ENCODE measurements around the gene ARPC5. TPM values are rescaled to one million over a fixed set of nuclear protein-coding genes. Genes with fewer than 3 reads are reported as not detected.
"Not testable (repeated sequence)": the region's sequence is repeated elsewhere in the genome, so short reads cannot be mapped to it uniquely, and the experiment has no call there.

Gene ARPC5
- total RNA-seq, 2 donors from 2014 or later = 62.0 to 71.4 TPM

DNA sequence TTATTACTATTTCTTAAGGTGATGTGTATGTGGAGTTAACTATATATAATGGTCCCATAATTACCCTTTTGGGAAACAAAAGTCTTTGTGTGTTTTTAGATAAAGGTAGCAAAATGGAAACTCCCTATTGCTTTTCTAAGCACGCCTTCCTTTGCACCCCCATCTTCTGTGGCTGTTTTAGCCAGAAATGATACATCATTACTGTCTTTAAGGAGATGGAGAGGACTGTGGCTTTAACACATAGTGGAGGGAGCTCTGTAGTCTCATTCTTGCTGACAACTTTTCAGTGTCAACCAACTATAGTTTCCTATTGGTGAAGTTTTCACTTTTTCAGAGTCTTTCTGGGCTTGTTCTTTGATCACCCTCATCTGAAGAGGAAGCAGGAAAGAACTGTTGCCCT is 16.5 kb upstream of the ARPC5 start:
- ATAC-seq (no peak), DNase-seq (no peak)
- intact Hi-C loops (cut with DNase I) = loop anchor here in 1 of 2 donors (5.0 kb wide), 1 partner anchor 265 kb away; no protein-coding TSS in a partner anchor

DNA sequence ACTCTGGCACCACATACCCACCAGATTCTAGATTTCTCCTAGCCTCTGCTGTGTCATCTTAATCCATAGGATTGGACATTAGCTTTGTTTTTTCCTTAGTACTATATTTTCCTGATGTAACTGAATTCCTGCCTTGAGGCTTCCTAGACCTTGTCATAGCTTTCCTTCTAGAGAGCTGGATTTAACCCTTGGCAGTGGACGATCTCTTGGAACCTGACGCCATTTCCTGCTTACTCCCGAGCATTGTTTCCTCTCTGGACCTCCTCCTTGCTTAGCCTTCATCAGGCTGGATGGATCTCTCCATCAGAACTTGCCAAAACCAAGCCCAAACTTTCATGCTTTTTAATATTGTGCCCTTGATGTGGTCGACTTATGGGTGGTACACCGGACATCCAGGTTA is 16.0 kb upstream of the ARPC5 start:
- intact Hi-C loops (cut with DNase I) = loop anchor here in 1 of 2 donors (5.0 kb wide), 1 partner anchor 266 kb away; no protein-coding TSS in a partner anchor
- ATAC-seq = no peak
- no peak for DNase-seq

DNA sequence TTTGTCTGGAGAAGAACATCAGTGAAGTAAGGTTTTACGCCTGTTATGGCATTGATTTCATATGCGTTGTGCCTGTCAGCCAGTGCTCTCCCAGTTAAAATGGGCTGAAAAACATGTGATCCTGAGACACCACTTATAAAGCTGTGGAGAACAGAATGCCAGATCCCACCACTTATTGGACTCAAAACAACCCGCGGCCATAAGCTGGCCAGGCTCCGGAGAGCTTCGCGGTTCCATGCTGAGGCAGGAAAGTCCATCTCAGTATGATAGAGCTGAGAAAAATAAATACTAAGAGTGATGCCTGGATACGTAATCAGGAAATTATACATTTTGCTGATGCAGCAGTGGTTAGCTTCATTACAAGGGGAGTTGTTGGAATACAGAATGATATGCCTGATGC is 12.5 kb upstream of the ARPC5 start:
- no peak for DNase-seq
- intact Hi-C loops (cut with DNase I) = loop anchor here in 1 of 2 donors (10.0 kb wide), 1 partner anchor 47 kb away; no protein-coding TSS in a partner anchor
- no peak for ATAC-seq

DNA sequence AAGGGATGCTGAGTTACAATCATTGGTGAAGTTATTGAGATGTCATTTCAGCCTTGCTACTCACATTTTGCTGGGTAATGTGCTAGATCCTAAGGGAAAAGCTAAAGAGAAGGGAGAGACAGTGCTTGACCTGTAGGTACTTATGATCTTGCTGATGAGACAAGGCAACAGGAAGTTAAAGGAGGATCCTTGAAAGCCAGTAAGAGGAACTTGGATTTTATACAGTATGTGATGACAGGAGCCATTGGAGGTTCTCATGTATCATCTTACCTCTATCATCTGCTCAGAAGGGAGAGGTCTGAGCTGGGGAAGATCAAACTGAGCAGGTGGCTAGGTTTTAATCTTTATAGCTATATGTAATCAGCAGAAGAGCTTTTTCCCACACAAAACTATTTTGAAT is 11.2 kb upstream of the ARPC5 start:
- no peak for DNase-seq
- no peak for ATAC-seq

DNA sequence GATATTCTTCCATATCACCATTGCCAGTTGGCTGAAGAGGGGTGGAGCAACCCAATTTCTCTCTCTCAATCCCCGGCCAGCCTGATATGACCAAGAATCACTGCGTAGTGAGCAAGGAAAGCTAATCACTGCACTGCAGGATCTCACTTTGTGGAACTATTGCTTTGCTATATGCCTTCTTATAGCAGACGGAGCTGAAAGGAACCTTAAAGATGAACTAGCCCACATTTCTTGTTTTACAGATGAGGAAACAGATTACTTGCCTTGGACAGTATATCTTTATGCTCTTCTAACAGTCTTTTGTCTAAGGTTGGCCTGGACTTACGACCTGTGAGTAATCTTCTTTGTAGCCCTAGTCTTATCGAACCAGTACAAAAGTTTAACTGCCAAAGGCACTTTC is 9.9 kb upstream of the ARPC5 start:
- no peak for ATAC-seq
- intact Hi-C loops (cut with DNase I) = loop anchor here in 1 of 2 donors (10.0 kb wide), 1 partner anchor 49 kb away; no protein-coding TSS in a partner anchor
- DNase-seq = no peak

More for the DNA sequence above, 11.2 kb upstream of the ARPC5 start:
- intact Hi-C loops (cut with DNase I) = loop anchor here in 1 of 2 donors (10.0 kb wide), 1 partner anchor 48 kb away; no protein-coding TSS in a partner anchor

DNA sequence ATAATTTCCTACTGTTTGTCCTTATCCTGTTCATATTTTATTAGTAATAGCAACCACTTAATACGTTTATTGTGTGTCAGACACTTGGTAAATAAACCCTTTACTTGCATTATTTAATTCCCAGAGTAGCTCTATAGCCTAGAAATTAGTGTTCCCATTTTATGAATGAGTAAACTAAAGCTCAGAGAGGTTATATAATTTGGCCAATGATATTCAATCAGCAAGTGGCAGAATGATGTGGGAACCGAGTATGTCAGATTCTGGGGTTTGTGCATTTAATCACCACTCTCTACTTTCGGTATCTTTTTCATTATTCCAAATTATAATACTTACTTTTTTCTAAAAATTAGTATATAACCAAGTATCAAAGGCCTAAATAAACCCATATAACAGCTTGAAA is 6.6 kb upstream of the ARPC5 start:
- ATAC-seq (no peak), DNase-seq (no peak)
- intact Hi-C loops (cut with DNase I) = loop anchor here in 1 of 2 donors (10.0 kb wide), 1 partner anchor 53 kb away; no protein-coding TSS in a partner anchor

DNA sequence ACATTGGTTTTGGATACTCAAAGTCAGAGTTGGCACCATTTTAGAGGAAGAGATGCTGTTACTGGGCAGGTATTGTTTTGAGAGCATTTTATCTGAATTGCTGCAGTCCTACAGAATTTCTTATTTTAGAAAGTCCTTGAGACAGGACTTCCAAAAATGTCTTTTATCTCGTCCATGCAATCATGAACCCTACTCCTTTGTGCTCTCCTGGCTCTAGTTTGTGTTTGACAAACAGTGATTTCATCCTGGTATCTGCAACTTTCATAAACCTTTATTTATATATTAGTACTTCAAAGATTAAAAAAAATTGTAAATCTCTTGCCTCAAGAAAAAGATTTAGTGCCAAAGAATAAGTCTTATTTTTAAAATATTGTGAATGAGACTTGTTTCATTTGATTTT is 4.6 kb upstream of the ARPC5 start:
- intact Hi-C loops (cut with DNase I) = loop anchor here in 1 of 2 donors (10.0 kb wide), 1 partner anchor 55 kb away; no protein-coding TSS in a partner anchor
- ATAC-seq (no peak), DNase-seq (no peak)

DNA sequence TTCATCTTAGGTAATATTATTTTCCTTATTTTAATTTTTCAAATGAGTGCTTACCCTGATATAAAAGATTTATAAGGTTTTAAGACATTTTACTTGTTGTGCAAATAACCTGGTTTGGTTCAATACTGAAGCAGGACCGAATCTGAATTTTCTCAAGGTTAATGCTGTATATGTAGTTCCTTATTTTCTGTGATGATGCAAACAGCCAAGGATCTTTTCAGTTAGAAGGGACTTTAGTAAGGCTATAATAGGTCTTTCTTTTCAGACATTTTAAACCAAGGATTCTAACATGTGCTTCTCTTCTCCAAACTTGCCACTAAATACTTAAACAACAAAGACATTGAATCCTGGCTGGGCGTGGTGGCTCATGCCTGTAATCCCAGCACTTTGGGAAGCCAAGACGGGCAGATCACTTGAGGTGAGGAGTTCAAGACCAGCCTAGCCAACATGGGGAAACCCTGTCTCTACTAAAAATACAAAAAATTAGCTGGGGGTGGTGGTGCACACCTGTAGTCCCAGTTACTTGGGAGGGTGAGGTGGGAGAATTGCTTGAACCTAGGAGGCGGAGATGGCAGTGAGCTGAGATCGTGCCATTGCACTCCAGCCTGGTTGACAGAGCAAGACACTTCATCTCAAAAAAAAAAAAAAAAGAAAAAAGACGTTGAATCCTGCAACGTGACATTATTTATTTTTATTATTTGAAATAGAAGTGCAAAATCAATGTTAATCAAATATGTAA is 3.2 kb upstream of the ARPC5 start:
- DNase-seq (no peak), ATAC-seq (no peak)
- intact Hi-C loops (cut with DNase I) = no loop called here

DNA sequence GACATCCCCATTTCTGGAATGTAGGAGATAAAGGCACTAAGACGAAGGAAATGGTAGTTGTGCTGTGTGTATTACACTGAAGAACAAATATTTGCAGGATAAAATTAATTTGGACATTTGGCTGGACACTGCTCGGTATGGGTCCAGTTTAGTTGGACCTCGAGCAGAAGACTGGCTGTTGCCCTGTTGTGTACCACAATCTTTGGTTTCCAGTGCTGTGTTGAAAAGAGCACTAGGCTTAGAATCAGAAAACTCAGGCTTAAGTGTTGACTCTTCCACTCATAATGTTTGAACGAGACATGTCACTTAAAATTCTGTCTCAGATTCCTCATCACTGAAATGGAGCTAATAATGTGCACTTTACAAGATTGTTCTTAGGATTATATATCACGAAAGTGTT is 1.2 kb upstream of the ARPC5 start:
- intact Hi-C loops (cut with DNase I) = no loop called here
- ATAC-seq (no peak), DNase-seq (no peak)

DNA sequence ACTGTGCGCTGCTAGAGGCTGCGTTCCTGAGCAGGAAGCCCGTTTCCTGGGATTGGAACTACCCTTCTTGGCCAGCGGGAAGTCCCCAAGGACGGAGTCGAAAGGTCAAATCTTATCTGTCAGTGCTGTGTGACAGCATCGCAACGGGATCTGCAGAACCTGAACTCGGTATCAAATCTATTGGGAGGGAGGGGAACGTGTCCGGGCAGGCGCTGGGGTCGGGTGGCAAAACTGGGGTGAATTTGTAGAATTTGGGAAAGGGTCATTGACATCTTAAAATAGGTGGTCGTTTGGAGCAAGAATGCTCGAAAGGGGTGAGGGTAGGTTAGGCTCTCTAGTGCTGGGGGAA is 725 bp upstream of the ARPC5 start:
- intact Hi-C loops (cut with DNase I) = no loop called here
- no peak for ATAC-seq
- DNase-seq = no peak

DNA sequence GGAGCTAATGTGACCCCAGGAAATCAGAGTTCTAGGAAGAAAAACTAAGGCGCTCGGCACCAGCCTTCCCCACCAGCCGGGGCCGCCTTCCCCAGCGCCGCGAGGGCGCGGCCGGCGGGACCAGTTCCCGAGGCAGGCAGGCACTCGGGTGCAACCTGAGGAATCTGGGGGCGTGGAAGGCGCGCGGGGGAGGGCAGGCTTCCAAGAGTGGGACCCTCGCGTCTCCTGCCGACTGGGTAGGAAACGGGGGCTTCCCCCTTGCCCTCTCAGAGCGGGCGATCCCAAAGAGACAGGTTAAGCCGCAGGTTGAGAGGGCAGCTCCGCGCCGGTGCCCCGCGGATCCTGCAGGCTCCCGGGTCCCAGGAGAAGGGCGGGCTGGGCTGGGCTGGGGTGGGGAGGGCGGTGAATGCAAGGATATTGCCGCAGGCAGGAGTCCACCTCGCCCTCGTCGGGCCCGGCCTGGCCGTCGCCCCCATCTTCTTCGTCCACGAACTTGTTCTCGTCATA is 431 bp downstream of the ARPC5 start:
- ATAC-seq (peak; percentile 35 to 59), DNase-seq (no peak)
- intact Hi-C loops (cut with DNase I) = no loop called here

DNA sequence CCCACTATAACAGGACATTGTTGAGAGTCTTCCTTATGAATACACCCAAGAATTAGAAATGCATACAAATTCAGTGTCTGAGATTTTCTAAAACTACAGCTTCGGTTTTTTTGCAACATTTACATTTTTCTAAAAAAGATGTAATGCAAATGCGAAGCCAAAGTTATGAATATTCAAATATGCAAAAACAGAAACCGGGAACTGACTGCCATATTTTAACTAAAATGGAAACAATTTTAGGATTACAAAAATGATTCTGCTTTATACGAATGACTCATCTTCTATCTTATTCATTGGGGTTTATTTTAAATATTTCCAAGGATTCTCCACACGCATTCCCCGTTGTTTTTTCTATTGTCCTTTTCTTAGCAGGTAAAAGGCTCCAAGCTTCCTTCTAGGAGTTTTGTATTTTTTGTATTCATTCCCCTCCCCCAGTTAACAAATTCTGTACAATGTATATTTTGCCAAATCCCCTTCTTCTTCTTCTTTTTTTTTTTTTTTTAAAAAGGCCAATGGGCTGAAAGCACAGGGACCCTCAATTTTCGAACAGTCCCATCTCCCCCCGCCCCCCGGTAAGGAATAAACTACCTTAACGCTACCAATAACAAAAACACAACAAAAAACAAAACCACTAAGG is 1.0 kb downstream of the ARPC5 start:
- no peak for ATAC-seq
- intact Hi-C loops (cut with DNase I) = no loop called here
- no peak for DNase-seq

DNA sequence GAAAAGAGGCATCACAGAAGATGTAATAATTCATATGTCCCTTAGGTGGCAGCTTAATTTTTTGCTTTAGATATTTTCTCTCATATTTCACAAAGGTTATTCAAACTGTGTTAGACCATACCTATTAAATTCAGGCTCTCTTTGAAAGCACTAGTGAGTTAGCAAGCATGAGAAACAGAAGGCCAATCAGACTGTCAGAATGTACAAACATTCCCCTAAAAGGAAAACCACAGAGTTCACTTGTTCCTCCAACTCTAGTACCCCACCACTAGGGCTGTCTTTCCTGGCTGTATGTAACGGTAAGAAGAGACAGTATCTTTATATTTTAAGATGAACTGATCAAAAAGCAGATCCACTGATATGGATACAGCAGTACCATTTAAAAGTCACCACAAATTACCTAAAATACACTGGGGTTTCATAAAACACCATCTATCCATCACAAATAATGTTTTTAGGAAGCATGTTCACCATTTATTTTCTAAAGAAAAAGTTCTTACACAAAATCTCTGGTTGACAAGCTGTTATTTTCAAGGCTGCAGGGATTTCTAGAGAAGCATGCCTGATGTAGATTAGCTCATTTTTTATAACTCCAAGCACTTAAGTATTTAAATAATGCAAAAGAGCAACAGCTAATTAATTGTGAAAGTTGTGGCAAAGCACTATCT is 1.8 kb downstream of the ARPC5 start:
- ATAC-seq (peak in 1 of 2 donors; percentile 4), DNase-seq (no peak)
- intact Hi-C loops (cut with DNase I) = no loop called here

DNA sequence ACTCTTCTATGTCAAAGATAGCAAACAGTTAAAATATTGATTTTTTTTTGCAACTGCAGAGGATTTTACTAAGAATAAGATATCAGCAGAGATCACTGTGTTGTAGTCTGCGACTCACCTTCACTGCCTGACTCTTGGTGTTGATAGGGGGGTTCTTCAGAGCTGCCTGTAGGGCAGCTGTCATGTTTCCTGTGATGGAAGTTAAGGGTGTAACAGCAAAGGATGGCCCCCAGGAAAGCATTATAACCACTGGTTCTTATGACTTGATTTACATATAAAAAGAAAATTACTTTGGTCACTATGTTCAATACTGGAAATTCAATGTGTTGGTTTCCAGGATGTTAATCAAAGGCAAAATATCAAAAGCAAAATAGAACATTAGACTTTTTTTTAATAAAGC is 2.6 kb downstream of the ARPC5 start:
- intact Hi-C loops (cut with DNase I) = no loop called here
- no peak for ATAC-seq
- DNase-seq = no peak

DNA sequence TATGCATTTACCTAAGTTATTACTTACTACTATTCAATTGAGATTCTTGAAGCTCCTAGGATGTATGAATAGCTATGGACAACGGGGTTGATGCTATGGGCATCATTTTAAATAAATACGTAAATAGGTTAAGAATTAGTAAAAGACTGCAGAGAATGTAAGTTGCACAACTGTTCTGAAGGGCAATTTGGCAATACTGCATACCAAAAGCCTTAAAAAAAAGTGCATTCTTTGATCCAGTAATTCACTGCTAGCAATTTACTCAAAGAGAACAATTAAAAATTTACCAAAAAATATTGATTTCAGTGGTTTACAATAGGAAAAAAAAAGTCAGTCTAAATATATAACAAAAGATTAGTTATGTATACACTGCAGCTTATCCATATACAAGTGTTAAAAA is 3.5 kb downstream of the ARPC5 start:
- intact Hi-C loops (cut with DNase I) = no loop called here
- no peak for ATAC-seq
- no peak for DNase-seq

DNA sequence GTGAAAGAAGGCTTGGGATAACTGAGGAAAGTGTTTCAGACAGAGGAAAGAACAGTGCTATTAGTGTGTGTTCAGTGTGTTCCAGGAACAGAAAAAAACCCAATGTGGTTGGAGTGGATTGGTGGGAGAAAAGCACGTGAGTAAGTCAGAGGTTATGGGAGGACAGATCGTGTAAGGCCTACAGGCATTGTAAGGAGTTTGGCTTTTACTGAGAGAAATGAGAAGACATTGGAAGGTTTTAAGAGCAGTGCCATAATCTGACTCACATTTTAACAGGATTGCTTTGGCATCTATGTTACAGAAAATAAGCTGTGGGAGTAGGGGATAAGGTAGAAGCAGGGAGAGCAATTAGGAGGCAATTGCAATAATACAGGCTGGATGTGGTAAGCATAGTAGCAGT is 4.8 kb downstream of the ARPC5 start:
- ATAC-seq = no peak
- intact Hi-C loops (cut with DNase I) = no loop called here
- DNase-seq = no peak

DNA sequence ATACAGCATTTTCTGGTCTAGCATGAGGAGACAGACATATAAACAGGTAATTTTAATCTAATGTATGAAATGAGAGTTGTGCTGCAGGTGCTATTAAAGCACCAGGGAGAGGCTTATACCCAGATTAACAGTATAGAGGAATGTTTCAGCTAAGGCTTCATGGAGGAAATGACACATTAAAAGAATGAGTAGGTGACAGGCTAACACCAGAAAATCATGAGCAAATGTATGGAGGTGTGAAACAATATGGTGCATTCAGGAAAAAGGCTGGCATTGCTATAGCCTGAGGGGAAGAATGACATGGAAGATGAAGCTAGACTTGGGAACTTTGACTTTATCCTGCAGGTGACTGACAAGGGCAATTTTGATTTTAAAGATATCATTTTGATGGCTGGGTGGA is 7.0 kb downstream of the ARPC5 start:
- intact Hi-C loops (cut with DNase I) = loop anchor here in 1 of 2 donors (10.0 kb wide), 2 partner anchors 84 to 154 kb away; partner anchors contain the start of gene SMG7
- no peak for DNase-seq
- ATAC-seq = no peak

DNA sequence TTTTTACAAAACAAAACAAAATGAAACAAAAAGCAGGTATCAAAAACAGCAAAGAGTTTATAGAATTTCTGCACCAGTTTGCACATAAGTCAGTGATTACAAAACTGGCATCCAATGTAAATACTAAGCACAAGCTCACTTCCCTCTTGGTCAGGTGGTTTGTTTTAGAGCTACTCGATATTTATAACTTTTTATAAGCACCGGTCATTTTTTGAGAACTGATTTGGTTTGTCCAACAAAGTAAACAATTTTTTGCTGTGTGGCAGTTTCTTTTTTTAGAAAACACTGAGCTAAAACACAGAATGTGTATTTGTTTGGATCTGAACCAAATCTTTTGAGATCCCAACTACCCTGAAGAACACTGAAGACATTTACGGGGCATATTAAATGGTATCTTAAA is 9.3 kb downstream of the ARPC5 start:
- intact Hi-C loops (cut with DNase I) = loop anchor here in 1 of 2 donors (10.0 kb wide), 2 partner anchors 81 to 151 kb away; partner anchors contain the start of gene SMG7
- DNase-seq, ATAC-seq: not testable (repeated sequence)
